HCT116 (cell line): ENCODE results near the gene FA2H.

Experiments
- EZH2phosphoT487 ChIP-seq: fragments of 200-600 bp; IDR thresholded peaks from 2 replicates; pipeline ENCODE4 v1.6.1; 2018; ENCODE audit warnings: antibody characterized with exemption, borderline replicate concordance
- TF ChIP-seq, protein P1 (sequence below), 3 experiments: fragments of 200-600 bp in 1 of 3; sonication (generic) in 1 of 3; IDR thresholded peaks in 2 of 3; conservative IDR thresholded peaks in 1 of 3; 2 replicates each; pipeline ENCODE4 v1.5.1; 2012 to 2017; ENCODE audit warnings: low read depth in 2 of 3, low read length in 2 of 3, antibody characterized with exemption in 1 of 3, borderline replicate concordance in 1 of 3, control low read depth in 1 of 3, mild to moderate bottlenecking in 1 of 3, mixed read lengths in 1 of 3, mixed run types in 1 of 3, moderate library complexity in 1 of 3; ENCODE audit not compliant: insufficient read depth in 1 of 3

DNA sequence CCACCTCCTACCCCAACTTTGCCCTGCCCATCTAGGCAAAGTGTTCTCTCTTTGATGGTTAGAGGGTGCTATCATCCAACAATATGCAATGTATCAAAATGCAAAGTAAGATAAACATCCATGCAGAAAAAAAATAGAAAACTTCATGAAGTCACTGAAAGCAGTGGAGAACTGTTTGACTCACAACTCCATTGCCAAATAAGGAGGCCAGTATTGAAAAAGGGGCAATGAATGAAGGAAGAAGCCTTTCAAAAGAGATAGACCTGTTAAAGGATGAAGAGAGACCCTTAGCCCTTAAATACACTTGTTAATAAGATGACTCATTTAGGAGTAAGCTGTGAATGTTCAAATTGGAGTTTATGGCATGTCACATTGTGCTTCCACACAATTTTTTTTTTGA is 13.0 kb downstream of the FA2H start:
- TF ChIP-seq, protein P1, sequence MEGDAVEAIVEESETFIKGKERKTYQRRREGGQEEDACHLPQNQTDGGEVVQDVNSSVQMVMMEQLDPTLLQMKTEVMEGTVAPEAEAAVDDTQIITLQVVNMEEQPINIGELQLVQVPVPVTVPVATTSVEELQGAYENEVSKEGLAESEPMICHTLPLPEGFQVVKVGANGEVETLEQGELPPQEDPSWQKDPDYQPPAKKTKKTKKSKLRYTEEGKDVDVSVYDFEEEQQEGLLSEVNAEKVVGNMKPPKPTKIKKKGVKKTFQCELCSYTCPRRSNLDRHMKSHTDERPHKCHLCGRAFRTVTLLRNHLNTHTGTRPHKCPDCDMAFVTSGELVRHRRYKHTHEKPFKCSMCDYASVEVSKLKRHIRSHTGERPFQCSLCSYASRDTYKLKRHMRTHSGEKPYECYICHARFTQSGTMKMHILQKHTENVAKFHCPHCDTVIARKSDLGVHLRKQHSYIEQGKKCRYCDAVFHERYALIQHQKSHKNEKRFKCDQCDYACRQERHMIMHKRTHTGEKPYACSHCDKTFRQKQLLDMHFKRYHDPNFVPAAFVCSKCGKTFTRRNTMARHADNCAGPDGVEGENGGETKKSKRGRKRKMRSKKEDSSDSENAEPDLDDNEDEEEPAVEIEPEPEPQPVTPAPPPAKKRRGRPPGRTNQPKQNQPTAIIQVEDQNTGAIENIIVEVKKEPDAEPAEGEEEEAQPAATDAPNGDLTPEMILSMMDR (IDR thresholded peaks at IDR 0.05 in 2 of 3, conservative IDR thresholded peaks at IDR 0.05 in 1 of 3; ENCODE audit: borderline replicate concordance in 1 of 3, insufficient read depth in 1 of 3, low read depth in 2 of 3, low read length in 2 of 3): no peak
- no peak for TF ChIP-seq EZH2phosphoT487
